C4-2B (cell line): ENCODE data around the gene RNF8.

ENCODE experiments used
- ZFX ChIP-seq: fragments of 450-650 bp; IDR thresholded peaks from 2 replicates; pipeline ENCODE4 v1.6.1; 2017
- TF ChIP-seq, protein P1 (sequence below): fragments of 450-650 bp; conservative IDR thresholded peaks from 2 replicates; pipeline ENCODE4 v1.5.1; 2017; ENCODE audit warnings: mild to moderate bottlenecking

DNA sequence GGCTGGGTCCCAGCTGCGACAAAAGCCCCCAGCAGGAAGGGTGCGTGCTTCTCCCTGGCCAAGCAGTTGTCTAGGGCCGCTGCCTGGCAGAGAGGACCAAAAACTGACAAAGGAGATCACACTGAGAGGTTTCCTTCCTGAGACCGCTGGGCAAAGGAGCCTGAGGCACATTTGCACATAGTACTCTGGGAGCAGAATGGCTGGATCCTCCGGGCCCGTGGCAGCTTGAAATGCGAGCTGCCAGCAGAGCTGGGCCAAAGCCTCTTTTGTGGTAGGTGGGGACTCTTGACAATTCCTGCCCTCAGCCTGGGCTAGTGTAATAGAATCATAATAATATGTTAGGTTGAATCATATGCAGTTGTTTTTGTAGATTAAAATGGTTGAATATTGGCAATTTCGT lies 33.1 kb upstream of the RNF8 start:
- TF ChIP-seq, protein P1, sequence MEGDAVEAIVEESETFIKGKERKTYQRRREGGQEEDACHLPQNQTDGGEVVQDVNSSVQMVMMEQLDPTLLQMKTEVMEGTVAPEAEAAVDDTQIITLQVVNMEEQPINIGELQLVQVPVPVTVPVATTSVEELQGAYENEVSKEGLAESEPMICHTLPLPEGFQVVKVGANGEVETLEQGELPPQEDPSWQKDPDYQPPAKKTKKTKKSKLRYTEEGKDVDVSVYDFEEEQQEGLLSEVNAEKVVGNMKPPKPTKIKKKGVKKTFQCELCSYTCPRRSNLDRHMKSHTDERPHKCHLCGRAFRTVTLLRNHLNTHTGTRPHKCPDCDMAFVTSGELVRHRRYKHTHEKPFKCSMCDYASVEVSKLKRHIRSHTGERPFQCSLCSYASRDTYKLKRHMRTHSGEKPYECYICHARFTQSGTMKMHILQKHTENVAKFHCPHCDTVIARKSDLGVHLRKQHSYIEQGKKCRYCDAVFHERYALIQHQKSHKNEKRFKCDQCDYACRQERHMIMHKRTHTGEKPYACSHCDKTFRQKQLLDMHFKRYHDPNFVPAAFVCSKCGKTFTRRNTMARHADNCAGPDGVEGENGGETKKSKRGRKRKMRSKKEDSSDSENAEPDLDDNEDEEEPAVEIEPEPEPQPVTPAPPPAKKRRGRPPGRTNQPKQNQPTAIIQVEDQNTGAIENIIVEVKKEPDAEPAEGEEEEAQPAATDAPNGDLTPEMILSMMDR, result no peak
- no peak for TF ChIP-seq ZFX
